Measurements from ENCODE around the gene MFSD12. TPM values are rescaled to one million over a fixed set of nuclear protein-coding genes. Genes with fewer than 3 reads are reported as not detected.

The MFSD12 gene
- total and polyA plus RNA-seq, 2 of the 8 experiments (the other 6 are each of a cell fraction or from before 2014, with no cell fraction given) = 59.6 to 71.3 TPM

DNA sequence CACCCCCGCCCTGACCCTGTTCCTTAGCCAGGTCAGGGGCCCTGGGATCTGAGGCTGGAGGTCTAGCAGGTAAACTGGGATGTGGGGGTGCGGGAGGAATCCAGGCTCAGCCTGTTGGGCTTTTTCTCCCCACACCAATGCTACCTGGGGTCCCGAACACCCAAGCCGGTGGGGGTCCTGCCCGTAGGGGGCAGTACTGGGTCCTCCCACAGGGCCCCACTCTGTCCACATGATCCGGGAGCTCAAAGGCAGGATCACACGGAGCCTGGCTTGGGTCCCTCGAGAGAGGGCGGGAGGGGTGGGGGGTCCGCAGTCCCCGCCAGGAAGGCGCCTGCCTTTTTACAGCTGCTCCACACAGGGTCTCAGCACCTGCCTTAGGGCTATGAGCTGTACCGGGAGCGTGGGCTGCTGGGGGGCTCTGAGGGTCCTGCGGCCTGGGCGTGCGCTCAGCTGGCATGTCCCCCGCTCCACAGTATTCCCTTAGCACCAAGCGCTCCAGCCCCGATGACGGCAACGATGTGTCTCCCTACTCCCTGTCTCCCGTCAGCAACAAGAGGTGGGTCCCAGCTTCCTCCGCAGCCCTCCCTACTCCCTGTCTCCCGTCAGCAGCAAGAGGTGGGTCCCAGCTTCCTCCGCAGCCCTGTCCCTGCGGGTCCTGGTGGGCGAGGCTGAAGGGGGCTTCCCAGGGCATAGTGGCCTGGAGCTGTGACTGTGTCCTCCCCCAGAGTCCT lies 30.7 kb downstream of the MFSD12 start:
- H2AFZ ChIP-seq (ENCODE audit: low read length) = no peak overlapping the region
- H3K9ac ChIP-seq (replicated peaks in 1 of 4; ENCODE audit: extremely low read depth in 1 of 4, low read depth in 3 of 4, low read length in 3 of 4) = no peak overlapping the region
- H3K27me3 ChIP-seq (replicated peaks in 1 of 4; ENCODE audit: control insufficient read depth in 3 of 4, extremely low read depth in 1 of 4, insufficient read depth in 3 of 4, low read length in 3 of 4) = no peaks in the 10 kb centered on the region
- H3K9me3 ChIP-seq (ENCODE audit: insufficient read depth in 2 of 2, low read depth in 1 of 2, low read length in 1 of 2) = no peaks in the 10 kb centered on the region
- H3K56ac ChIP-seq (replicated peaks; ENCODE audit: insufficient read length, low read depth, low read length) = no peak overlapping the region
- no peak overlapping the region for H2AK5ac ChIP-seq (ENCODE audit: low read depth, low read length)
- TF ChIP-seq CTCF (IDR thresholded peaks at IDR 0.05; ENCODE audit: control extremely low read depth in 1 of 3, insufficient read depth in 1 of 3, low read depth in 1 of 3, low read length in 3 of 3) = peak; percentile 9 to 48 (median 29); a peak in 2 of 4 replicates
- no peak for TF ChIP-seq TAF7 (optimal IDR thresholded peaks at IDR 0.05; ENCODE audit: borderline replicate concordance, low read depth, low read length)
- no peak for TF ChIP-seq SP2 (IDR thresholded peaks at IDR 0.05; ENCODE audit: low read length)
- TF ChIP-seq KDM5A (IDR thresholded peaks at IDR 0.05; ENCODE audit: low read length) = no peak
- H4K8ac ChIP-seq (ENCODE audit: extremely low read depth, insufficient read depth, low read length) = no peak overlapping the region
- H3K4ac ChIP-seq (replicated peaks; ENCODE audit: insufficient read length, low read depth, low read length) = no peak overlapping the region
- H3K18ac ChIP-seq (ENCODE audit: extremely low read depth, low read length) = no peak overlapping the region
- H3K79me1 ChIP-seq (ENCODE audit: low read depth, low read length) = no peaks in the 10 kb centered on the region; the same call in 1 of the 2 replicates
- no peak overlapping the region for H4K91ac ChIP-seq (replicated peaks; ENCODE audit: insufficient read length, low read length)
- no peak overlapping the region for H2BK120ac ChIP-seq (replicated peaks; ENCODE audit: low read depth, low read length)
- no peak overlapping the region for H3K23ac ChIP-seq (ENCODE audit: insufficient read length)
- H3K4me2 ChIP-seq (ENCODE audit: insufficient read depth in 1 of 2, low read depth in 2 of 2, low read length in 2 of 2) = no peak overlapping the region
- H2BK12ac ChIP-seq (ENCODE audit: low read depth, low read length) = no peak overlapping the region
- no peaks in the 10 kb centered on the region; a peak in 1 of 7 replicates for H3K4me1 ChIP-seq (replicated peaks in 1 of 4; ENCODE audit: control insufficient read depth in 3 of 4, insufficient read depth in 4 of 4, low read length in 3 of 4)
- H3K79me2 ChIP-seq (ENCODE audit: control insufficient read depth in 1 of 2, insufficient read depth in 2 of 2, low read length in 2 of 2) = peaks cover 0 to 7% of the 10 kb centered on the region in 2 experiments; a peak in 2 of 4 replicates
- H2BK20ac ChIP-seq (ENCODE audit: low read length) = no peak overlapping the region
- no peak for DNase-seq (ENCODE audit: low read depth in 1 of 2, low spot score in 2 of 2)
- H3K27ac ChIP-seq (ENCODE audit: low read depth, low read length) = no peak overlapping the region
- no peak overlapping the region for H3K14ac ChIP-seq (ENCODE audit: insufficient read length)
- ChIA-PET POLR2A (ENCODE audit: partially characterized antibody) (interaction anchor here (0.7 to 4.3 kb wide), 9 partner anchors 10 to 35 kb away, joined by 3 to 30 read pairs (median 4); partner anchors contain the start of gene TEKTIP1), CTCF (ENCODE audit: partially characterized antibody) (interaction anchor here (0.5 to 2.2 kb wide), 11 partner anchors 10 to 229 kb away, joined by 3 to 16 read pairs (median 4); partner anchors contain the start of gene TEKTIP1)
- peaks cover 3 to 15% (median 11%) of the 10 kb centered on the region in 4 experiments; a peak in 6 of 8 replicates for H3K36me3 ChIP-seq (ENCODE audit: control insufficient read depth in 2 of 4, insufficient read depth in 4 of 4, low read length in 3 of 4)
- no peak overlapping the region for H3K4me3 ChIP-seq (ENCODE audit: extremely low read depth in 1 of 4, insufficient read depth in 2 of 4, low read depth in 3 of 4, low read length in 4 of 4)
- H4K5ac ChIP-seq (ENCODE audit: insufficient read length, low read depth, low read length) = no peak overlapping the region
- FAIRE-seq = no peak
- H2BK15ac ChIP-seq (ENCODE audit: low read length) = no peak overlapping the region
- no peak overlapping the region for H2BK5ac ChIP-seq (ENCODE audit: low read depth, low read length)
- WGBS, 2 experiments (ENCODE audit: extremely low coverage in 1 of 2, insufficient coverage in 1 of 2, insufficient read length in 1 of 2, insufficient replicate concordance in 2 of 2, low coverage in 1 of 2, low lambda C conversion rate in 2 of 2, missing lambda C conversion rate in 1 of 2) = 93% methylated on average over 22 of the region's 28 CpGs; no CpG with 5 or more reads in 1 of the 2 experiments
- H4K20me1 ChIP-seq (replicated peaks in 1 of 2; ENCODE audit: control insufficient read depth in 1 of 2, insufficient read depth in 2 of 2, low read length in 2 of 2) = peaks cover 0 to 14% of the 10 kb centered on the region in 2 experiments
- H3K23me2 ChIP-seq (ENCODE audit: low read depth, low read length) = peaks cover 9% of the 10 kb centered on the region; the same call in 1 of the 2 replicates

Measured in H1 (cell line).